AG04449 (cell line): ENCODE measurements around the gene PCDHA11.
"Not testable (repeated sequence)": the region's sequence is repeated elsewhere in the genome, so short reads cannot be mapped to it uniquely, and the experiment has no call there.

Source experiments
- CTCF ChIA-PET: fragments of 350-600 bp; formaldehyde crosslinking; extraction: SDS; loops from one replicate; lab custom pipeline; 2021; ENCODE audit warnings: antibody characterized with exemption; lab: Yijun Ruan, JAX
- POLR2A ChIA-PET: fragments of 400-600, 350-600 bp; formaldehyde crosslinking; extraction: SDS; loops from one replicate; lab custom pipeline; 2020; ENCODE audit warnings: antibody characterized with exemption, inconsistent platforms; lab: Yijun Ruan, JAX
- DNase-seq: peaks from one replicate; pipeline ENCODE4 v3.0.0-alpha.2; 2010; ENCODE audit warnings: low read depth, low spot score
- H3K4me3 ChIP-seq: 2 replicates; pipeline ENCODE4 v1.5.1; 2011; ENCODE audit warnings: low read depth, mild to moderate bottlenecking, control low read depth, low read length
- TF ChIP-seq, protein P1 (sequence below): IDR thresholded peaks from one replicate; pipeline ENCODE4 v1.5.1; 2011; ENCODE audit warnings: mild to moderate bottlenecking, moderate library complexity, low read length, control low read depth, inconsistent platforms; ENCODE audit not compliant: insufficient read depth; ENCODE audit errors: missing control alignments

The PCDHA11 gene

DNA sequence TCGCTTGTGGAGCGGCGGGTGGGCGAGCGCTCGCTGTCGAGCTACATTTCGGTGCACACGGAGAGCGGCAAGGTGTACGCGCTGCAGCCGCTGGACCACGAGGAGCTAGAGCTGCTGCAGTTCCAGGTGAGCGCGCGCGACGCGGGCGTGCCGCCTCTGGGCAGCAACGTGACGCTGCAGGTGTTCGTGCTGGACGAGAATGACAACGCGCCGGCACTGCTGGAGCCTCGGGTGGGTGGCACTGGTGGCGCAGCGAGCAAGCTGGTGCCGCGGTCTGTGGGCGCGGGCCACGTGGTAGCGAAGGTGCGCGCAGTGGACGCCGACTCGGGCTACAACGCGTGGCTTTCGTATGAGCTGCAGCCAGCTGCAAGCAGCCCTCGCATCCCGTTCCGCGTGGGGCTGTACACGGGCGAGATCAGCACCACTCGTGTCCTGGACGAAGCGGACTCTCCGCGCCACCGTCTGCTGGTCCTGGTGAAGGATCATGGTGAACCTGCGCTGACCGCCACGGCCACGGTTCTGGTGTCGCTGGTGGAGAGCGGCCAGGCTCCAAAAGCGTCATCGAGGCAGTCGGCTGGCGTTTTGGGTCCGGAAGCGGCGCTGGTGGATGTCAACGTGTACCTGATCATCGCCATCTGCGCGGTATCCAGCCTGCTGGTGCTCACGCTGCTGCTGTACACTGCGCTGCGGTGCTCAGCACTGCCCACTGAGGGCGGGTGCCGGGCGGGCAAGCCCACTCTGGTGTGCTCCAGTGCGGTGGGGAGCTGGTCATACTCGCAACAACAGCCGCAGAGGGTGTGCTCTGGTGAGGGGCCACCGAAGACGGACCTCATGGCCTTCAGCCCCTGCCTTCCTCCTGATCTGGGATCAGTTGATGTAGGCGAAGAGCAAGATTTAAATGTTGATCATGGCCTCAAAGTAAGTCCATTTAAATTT lies 25.7 kb upstream of the PCDHA11 start:
- POLR2A ChIA-PET = no interaction called here
- no peak for DNase-seq
- CTCF ChIA-PET = no interaction called here
- TF ChIP-seq, protein P1, sequence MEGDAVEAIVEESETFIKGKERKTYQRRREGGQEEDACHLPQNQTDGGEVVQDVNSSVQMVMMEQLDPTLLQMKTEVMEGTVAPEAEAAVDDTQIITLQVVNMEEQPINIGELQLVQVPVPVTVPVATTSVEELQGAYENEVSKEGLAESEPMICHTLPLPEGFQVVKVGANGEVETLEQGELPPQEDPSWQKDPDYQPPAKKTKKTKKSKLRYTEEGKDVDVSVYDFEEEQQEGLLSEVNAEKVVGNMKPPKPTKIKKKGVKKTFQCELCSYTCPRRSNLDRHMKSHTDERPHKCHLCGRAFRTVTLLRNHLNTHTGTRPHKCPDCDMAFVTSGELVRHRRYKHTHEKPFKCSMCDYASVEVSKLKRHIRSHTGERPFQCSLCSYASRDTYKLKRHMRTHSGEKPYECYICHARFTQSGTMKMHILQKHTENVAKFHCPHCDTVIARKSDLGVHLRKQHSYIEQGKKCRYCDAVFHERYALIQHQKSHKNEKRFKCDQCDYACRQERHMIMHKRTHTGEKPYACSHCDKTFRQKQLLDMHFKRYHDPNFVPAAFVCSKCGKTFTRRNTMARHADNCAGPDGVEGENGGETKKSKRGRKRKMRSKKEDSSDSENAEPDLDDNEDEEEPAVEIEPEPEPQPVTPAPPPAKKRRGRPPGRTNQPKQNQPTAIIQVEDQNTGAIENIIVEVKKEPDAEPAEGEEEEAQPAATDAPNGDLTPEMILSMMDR = no peak
- H3K4me3 ChIP-seq = no peak overlapping the region

DNA sequence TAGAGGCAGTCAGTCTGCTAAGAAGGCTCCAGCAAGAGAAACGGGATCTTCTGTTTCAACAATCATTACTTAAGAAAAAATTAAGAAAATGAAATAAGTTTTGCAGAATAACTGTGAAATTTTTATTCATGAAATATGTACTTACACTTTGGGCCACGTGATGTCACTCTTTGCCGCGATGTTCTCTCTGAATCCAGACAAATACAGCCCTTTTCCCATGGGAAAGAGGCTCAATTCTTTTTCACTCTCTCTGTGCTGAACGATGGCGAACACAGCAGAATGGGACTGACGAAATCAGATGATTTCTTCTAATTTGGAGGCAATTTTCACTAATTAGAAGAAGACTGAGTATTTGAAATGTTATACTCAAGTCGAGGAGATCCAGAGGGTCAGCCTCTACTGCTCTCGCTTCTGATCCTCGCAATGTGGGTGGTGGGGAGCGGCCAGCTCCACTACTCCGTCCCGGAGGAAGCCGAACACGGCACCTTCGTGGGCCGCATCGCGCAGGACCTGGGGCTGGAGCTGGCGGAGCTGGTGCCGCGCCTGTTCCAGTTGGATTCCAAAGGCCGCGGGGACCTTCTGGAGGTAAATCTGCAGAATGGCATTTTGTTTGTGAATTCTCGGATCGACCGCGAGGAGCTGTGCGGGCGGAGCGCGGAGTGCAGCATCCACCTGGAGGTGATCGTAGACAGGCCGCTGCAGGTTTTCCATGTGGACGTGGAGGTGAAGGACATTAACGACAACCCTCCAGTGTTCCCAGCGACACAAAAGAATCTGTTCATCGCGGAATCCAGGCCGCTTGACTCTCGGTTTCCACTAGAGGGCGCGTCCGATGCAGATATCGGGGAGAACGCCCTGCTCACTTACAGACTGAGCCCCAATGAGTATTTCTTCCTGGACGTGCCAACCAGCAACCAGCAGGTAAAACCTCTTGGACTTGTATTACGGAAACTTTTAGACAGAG lies 20.3 kb upstream of the PCDHA11 start, which contains the start of gene PCDHA9:
Gene PCDHA9 (plus strand): TSS at position 244 of the 964 bp plus-strand sequence. CDS start 114 bp downstream, at position 358.
- POLR2A ChIA-PET, CTCF ChIA-PET, DNase-seq, H3K4me3 ChIP-seq: not testable (repeated sequence)

DNA sequence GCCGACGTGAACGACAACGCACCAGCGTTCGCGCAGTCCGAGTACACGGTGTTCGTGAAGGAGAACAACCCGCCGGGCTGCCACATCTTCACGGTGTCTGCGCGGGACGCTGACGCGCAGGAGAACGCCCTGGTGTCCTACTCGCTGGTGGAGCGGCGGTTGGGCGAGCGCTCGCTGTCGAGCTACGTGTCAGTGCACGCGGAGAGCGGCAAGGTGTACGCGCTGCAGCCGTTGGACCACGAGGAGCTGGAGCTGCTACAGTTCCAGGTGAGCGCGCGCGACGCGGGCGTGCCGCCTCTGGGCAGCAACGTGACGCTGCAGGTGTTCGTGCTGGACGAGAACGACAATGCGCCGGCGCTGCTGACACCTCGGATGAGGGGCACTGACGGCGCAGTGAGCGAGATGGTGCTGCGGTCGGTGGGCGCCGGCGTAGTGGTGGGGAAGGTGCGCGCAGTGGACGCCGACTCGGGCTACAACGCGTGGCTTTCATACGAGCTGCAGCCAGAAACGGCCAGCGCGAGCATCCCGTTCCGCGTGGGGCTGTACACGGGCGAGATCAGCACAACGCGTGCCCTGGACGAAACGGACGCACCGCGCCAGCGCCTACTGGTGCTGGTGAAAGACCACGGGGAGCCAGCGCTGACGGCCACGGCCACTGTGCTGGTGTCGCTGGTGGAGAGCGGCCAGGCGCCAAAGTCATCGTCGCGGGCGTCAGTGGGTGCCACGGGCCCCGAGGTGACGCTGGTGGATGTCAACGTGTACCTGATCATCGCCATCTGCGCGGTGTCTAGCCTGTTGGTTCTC lies 18.7 kb upstream of the PCDHA11 start:
- H3K4me3 ChIP-seq, DNase-seq, POLR2A ChIA-PET, CTCF ChIA-PET: not testable (repeated sequence)

DNA sequence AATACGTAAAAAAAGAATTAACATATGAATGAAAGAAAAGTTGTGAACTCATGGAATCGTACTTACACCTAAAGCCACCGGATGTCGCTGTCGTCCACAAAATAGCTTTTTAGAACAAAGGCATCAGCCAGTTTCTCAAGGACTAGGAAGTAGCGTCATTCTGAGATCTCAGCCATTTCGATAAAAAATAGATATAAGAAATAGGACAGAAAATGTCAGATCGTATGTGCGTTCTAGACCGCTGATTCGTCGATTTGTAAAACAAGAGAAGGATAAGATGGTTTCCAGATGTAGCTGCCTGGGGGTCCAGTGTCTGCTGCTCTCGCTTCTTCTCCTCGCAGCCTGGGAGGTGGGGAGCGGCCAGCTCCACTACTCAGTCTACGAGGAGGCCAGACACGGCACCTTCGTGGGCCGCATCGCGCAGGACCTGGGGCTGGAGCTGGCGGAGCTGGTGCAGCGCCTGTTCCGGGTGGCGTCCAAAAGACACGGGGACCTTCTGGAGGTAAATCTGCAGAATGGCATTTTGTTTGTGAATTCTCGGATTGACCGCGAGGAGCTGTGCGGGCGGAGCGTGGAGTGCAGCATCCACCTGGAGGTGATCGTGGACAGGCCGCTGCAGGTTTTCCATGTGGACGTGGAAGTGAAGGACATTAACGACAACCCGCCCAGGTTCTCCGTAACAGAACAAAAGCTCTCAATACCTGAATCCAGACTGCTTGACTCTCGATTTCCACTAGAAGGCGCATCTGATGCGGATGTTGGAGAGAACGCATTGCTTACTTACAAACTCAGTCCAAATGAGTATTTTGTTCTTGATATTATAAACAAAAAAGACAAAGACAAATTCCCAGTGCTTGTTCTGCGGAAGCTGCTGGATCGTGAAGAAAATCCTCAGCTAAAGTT lies 12.7 kb upstream of the PCDHA11 start, which contains the start of gene PCDHA10:
Gene PCDHA10 (plus strand): TSS at position 126 of the 903 bp plus-strand sequence. CDS start 152 bp downstream, at position 278.
- ChIA-PET POLR2A (no interaction called here), CTCF (no interaction called here)
- DNase-seq = no peak
- H3K4me3 ChIP-seq = no peak within 1 kb of the TSS
- TF ChIP-seq, protein P1 = no peak

DNA sequence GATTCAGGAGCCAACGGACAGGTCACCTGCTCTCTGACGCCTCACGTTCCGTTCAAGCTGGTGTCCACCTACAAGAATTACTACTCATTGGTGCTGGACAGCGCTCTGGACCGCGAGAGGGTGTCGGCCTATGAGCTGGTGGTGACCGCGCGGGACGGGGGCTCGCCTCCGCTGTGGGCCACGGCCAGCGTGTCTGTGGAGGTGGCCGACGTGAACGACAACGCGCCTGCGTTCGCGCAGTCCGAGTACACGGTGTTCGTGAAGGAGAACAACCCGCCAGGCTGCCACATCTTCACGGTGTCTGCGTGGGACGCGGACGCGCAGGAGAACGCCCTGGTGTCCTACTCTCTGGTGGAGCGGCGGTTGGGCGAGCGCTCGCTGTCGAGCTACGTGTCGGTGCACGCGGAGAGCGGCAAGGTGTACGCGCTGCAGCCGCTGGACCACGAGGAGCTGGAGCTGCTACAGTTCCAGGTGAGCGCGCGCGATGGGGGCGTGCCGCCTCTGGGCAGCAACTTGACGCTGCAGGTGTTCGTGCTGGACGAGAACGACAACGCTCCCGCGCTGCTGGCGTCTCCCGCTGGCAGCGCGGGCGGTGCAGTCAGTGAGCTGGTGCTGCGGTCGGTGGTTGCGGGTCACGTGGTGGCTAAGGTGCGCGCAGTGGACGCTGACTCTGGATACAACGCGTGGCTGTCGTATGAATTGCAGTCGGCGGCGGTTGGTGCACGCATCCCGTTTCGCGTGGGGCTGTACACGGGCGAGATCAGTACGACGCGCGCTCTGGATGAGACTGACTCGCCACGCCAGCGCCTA lies 11.4 kb upstream of the PCDHA11 start:
- ChIA-PET POLR2A (no interaction called here), CTCF (no interaction called here)
- H3K4me3 ChIP-seq = no peak overlapping the region
- TF ChIP-seq, protein P1 = no peak
- no peak for DNase-seq

DNA sequence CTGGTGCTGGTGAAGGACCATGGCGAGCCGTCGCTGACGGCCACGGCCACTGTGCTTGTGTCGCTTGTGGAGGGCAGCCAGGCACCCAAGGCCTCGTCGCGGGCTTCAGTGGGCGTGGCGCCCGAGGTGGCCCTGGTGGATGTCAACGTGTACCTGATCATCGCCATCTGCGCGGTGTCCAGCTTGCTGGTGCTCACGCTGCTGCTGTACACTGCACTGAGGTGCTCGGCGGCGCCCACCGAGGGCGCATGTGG lies 10.8 kb upstream of the PCDHA11 start:
- TF ChIP-seq, protein P1 = no peak
- H3K4me3 ChIP-seq = no peak overlapping the region
- POLR2A ChIA-PET = no interaction called here
- no peak for DNase-seq
- CTCF ChIA-PET = no interaction called here
